ENCODE measurements around the gene KIAA0513.
"Not testable (repeated sequence)": the region's sequence is repeated elsewhere in the genome, so short reads cannot be mapped to it uniquely, and the experiment has no call there.

Gene KIAA0513

DNA sequence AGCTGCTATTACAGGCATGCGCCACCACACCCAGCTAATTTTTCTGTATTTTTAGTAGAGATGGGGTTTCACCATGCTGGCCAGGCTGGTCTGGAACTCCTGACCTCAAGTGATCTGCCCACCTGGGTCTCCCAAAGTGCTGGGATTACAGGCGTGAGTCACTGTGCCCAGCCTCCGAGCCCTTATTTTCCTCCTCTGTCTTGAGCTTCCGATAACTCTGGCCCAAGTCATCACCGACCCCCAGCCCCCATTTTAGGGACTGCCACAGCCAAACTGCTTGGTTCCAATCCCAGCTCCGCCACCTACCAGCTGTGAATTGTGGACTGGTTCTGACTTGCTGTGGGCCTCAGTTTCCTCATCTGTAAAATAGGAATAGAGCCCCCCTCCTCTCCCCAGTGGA, 95.8 kb downstream of the KIAA0513 start:
- DNase-seq = not testable (repeated sequence)

DNA sequence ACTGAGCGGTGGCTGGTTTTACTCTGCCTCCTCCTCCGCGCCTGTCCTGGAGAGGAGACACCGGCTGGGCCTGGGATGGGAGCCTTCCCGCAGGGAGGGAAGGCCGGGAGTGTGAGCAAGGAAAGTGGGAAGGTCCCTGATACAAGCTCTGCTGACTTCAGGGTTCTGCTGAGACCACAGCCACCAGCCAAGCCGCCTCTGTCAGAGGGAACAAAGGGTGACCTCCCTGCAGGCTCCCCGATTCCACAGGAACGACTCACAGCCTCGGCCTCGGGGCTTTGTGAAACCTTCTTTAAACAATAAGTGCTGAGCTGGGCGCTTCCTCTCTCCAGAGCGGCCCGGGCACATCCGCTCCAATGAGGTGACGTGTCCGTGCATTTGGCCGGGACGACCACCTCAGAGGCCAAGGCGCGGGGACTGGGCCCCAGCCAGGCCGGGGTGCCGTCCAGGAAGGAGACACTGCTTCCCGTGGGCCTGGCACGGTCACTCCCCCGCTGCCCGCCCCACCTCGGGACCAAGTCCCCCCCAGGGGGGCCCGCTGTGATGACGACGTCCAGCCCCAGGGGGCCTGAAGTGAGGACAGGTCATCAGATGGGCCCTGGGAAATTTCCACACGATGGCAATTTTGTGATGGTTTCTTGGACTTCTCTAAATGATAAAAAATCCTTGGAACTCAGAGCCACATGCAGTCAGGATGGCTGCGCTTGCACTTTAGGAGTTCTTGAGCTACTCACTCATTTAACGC, 96.5 kb downstream of the KIAA0513 start:
- peak; percentile 66 for DNase-seq

DNA sequence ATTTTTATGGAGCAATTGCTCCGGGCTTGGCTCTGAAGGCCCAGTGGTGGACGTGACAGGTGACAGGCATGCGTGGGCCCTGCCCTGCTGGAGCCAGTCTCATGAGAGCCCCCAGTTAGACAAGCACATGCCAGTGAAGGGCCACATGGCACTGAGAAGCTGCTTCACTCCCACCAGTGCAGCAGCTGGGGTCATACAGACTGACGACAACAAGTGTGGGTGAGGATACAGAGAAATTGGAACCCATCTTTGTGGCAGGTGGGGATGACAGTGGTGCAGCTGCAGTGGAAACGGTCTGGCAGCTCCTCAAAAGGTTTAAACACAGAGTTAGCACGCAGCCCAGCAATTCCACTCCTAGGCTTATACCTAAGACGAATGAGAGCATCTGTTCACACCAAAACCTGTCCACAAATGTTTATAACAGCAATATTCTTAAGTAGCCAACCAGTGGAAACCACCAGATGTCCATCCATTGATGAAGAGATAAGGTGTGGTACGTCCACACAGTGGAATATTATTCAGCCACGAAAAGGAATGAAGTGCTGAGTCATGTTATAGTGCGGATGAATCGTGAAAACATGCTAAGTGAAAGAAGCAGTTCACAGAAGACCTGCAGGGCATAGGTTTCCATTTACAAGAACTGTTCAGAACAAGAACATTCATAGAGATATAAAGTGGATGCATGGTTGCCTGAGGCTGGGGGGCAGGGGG, 97.2 kb downstream of the KIAA0513 start:
- DNase-seq = no peak

DNA sequence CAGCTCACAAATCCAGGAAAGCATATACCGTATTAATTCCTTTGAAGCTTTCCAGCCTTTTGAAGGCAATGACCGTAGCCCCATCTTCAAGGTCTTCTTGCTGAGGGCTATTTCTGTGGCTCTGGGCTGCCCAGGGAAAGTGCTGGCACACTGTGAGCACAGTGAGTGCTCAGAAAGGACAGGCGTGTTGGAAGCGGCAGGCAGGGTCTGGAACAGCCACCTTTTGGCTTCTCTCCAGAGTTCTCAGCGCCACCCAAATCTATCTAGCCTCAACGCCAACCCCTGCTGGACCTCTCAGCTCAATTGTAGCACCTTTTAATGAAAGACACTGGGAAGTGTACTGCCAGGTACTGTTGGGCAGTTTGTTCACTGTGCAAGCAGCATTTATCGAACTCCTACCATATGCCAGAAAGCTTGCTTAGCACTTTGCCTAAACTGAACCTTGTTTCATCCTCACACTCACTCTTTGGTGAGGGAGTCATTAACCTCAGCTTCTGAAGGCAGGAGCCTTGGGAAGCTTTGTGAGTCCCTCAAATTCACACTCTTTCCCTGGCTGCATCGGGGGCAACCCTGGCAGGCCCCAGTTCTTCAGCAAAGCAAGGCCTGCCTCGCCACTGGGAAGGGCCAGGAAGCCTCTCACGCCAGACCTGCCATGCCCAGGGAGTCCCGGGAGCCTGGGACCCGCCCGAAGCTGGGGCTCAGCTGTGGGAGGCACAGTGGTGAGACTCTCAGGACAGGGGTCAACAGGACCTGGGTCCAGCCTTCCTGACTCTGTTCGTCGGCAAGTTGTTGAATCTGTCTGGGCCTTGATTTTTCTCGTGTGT, 98.2 kb downstream of the KIAA0513 start:
- no peak for DNase-seq

DNA sequence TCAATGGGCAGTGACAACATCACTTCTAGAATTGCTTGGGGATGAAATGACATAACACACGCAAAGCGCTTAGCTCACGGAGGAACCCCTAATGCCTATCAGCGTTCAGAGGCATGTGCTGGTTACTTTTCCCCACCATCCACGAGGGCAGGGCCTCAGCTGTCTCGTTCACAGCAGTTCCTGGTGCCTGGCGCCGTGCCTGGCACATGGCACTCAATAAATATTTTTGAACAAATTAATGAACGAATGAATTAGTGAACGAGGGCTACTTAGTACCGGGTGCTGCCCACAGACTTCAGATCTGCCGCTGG, 98.8 kb downstream of the KIAA0513 start:
- DNase-seq = no peak

DNA sequence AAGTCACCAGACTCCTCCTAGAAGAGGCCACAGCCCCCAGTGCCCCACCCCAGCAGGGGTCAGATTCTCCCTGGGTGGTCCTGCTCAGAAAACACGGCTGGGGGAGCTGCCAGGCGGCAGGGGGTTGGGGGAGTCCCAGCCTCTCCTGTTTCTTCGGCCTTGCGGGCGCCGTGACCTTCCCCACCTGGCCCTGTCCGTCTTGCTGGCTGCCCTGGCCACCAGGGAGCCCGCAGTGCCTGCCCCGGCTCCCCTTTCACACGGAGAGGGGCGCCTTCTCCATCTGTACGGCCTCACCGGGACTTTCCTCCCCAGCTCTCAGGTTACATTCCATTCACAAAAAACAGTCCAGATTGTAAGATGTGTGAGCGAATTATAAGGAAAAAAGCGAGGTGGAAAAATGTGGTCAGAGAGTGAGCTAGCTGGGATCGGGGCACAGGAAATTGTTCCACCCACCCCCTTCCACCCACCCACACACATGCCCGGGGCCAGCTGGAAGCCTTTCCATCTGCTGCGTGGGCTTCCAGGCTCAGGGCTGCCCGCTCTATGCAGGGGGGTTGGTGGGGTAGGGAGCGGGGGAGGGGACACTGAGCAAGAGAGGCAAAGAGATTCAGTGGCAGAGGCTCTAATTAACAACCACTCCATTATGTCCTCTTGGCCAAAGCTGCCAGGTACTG, 99.2 kb downstream of the KIAA0513 start:
- peak; percentile 92 for DNase-seq

DNA sequence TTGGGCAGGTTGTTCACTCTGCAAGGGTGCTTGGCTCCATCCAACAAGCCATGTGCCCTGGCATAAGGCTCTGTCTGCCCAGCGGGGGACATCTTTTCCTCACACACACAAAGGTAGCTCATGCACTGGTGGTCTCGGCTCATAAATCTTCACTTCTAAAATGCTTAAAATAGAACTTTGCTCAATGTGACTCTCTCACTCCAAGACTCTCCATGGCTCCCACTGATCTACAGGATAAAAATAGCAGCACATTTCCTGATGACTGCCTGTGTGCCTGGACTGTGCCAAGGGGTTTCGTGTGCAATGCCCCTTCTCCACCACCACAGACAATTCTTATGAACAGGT, 99.8 kb downstream of the KIAA0513 start:
- DNase-seq = no peak

DNA sequence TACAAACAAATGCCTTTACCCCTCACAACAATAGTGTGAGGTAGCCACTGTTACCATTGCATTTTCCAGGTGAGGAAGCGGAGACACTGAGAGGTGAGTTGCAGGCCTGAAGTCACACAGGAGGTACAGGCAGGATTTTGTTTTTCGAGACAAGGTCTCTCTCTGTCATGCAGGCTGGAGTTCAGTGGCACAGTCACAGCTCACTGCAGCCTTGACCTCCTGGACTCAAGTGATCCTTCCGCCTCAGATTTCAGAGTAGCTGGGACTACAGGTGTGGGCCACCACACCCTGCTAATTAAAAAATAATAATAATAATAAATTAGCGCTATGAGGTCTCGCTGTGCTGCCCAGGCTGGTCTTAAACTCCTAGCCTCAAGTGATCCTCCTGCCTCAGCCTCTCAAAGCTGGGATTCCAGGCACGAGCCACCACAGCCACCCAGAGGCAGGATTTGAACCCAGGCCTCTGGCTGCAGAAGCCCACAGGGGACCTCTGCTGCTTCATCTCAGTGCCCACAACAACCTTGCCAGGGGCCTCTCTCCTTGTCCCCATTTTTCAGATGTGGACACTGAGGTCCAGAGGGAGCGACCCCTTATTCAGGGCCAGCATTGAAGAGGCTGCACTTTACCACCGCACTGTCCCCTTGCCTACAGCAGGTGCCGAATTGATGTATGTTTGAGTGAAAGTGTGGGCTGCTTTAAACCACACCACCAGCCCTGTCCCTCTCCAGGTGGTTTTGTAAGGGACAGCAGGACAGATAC, 100.7 kb downstream of the KIAA0513 start:
- no peak for DNase-seq

DNA sequence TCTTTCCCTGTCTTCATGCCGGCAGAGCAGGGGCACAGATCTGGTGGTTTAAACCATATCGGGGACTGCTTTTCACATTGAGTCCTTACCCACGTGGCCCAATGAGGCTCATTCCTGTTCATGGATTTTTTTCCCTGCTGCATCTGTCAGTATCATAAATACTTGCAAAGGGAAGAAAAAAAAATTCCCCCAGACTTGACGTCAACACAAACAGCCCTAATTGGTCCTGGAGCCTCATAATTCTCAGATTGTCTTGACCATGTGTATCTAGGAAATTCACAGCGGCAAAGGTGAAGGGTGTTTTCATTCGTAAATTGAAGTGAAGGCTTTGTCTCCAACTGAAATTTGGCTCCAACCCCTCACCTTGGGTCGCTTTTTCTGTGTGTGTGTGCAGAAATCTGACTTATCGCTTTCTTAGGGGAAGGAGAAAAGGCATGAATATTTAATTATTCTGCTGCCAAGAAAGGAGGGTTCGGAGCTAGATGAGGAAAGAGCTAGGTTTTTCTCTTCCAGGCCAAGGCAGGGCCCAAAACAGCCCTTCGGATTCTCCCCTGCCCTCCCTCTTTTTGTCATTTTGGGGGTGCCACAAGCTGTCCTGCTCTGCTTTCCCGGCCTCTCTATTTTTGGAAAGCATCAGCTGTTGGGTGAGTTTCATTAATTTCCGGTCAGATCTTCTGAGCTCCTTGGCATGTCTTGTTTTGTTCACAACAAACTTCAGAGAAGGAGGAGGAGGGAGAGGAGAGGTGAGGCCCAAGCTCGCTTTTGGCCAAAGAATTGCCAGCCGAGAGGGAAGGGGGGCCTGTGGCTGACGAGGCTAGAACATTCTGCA, 102.5 kb downstream of the KIAA0513 start:
- DNase-seq = no peak

DNA sequence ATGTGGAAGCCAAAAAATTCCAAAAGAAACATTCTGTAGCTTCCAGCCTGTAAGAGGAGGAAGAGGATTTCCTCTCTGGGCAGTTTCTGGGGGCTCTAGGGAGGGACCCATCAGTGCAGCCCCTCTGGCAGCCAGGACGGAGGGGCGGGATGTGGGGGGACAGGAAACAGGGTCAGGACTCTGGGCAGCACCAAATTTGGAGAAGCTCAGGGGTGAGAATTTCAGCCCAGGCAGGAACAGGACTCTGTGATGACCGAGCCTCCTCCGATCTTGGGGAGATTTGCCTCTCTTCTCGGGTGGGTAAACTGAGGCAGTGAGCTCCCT, 103.1 kb downstream of the KIAA0513 start:
- no peak for DNase-seq

DNA sequence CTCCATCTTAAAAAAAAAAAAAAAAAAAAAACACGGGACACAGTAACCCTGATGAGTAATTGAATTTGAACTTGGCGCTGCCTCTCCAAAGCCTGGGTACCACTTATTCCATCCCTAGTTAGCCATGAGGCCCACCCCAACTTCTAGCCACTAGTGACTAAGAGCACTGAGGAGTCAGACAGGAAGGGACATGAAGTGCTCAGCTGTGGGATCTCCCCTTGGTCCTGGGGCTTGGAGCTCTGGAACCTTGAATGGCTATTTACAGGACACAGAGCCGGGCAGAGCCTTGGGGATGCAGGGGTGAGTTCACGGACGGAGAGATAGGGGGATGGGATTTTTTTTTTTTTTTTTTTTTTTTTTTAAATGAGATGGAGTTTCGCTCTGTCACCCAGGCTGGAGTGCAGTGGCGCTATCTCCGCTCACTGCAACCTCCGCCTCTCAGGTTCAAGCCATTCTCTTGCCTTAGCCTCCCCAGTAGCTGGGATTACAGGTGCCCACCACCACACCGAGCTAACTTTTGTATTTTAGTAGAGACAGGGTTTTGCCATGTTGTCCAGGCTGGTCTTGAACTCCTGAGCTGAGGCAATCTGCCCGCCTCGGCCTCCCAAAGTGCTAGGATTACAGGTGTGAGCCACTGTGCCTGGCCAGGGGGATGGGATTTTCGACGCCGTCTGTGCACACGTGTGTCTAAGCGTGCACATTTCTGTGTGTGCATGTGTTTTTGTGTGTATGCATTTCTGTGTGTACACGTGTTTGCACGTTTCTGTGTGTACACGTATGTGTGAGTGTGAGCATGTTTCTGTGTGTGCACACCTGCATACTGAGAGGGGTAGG, 105.1 kb downstream of the KIAA0513 start:
- no peak for DNase-seq

DNA sequence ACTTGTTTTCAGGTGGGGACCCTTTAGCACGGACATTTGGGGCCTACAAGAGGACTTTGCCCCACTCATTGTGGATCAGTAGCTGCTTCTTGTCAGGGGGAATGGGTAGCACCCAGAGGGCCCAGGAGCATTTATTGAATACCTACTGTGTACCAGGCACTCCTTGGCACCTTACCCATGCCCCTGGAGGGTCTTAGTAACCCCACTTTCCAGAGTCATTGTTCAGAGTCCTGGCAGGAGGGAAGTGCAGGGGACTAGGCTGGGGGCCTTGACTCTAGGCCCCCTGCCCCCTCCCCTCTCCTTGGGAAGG, 105.7 kb downstream of the KIAA0513 start:
- no peak for DNase-seq

DNA sequence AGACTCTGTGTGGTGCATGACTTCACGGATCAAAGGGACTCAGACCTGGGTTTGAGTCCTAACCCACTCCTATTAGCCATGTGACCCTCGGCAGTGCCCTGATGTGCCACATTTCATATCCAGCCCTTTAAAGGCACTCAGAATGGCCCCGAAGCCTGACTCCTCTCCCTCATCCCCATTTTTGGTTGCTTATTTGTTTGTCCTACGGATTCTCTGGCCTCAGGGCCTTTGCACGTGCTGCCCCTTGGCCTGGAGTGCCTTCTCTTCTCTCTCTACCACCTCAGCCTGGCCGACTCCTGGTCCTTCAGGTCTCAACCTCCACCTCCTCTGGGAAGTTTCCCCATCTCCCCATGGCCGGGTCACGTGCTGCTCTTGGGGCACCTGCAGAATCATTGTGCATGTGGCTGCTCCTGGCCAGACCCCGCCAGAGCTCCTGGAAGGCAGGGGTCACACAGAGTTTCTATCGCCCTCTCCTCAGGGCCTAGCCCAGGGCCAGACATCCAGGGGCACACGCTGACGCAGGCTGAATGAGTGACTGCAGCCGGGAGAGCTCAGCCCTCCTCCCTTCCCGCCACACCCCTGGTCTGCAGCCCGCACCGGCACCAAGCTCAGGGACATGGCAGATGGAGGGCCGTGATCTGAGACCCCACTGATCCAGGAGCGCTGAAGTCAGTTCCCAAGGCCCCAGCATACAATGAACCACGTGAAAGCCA, 106.6 kb downstream of the KIAA0513 start:
- DNase-seq = no peak

DNA sequence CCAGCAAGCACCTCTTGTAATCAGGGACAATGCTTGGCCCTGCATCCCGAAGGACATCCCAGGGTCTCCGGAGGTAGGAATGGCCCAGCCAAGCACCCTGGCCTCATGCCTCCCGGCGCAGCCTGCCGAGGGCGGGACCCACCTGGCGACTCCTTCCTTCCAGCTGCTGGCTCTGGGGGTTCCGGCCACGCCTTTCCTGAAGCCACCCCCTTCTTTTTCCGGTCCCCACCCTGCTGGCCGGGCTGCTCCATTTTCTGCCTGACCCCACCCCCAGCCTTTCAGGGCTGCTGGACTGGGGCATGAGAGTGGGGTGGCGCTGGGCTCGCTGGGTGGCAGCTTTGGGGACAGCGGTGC, 107.2 kb downstream of the KIAA0513 start:
- peak; percentile 53 for DNase-seq

DNA sequence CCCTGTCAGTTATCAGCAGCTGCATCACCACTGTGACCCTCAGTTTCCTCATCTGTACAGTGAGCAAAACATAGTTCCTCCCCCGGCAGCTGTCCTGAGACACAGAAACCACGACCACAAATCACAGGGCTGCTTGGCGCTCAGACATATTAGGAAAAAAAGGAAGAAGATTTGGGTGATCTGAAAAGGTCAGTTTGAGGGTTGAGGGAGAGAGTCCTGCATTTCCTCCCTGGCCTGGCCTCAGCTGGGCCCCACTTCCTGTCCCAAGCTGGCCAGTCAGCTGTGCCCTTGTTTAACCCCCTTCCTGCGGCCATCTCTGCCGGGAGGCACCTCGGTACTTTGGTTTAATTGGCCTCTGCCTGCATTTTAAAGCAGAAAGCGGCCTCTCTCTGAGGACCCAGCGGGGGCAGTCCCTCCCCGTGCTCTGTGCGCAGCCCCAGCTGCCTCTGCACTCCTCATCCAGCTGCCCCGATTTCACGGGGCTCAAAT, 108.7 kb downstream of the KIAA0513 start:
- peak; percentile 81 for DNase-seq

DNA sequence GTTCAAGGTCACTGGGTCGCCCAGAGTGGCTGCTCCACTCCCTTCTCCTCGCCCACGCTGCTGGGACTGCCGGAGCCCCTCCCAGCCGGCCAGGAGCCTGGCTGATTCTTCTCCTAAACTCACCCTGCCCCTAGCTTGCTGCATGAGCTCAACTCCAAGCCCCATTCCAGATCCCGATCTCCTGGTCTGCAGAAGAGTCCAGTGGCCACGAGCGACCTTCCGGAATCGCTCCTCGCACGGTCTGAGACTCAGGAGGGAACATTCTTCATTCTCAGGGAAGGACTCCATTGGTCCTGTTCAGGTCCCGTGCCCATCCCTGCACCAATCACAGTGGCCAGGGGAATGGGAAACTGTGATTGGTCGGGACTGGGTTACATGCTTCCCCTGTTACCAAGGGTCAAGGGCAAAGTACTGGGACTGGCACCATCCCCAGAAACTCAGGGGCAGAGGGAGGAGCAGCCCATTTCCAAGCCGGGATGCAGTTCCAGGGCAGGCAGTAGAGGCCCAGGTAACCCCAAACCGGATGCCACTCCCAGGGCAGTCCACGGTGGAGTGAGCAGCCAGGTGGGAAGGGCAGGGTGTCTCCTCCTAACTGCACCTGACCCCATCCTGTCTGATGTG, 109.2 kb downstream of the KIAA0513 start:
- peak; percentile 77 for DNase-seq

DNA sequence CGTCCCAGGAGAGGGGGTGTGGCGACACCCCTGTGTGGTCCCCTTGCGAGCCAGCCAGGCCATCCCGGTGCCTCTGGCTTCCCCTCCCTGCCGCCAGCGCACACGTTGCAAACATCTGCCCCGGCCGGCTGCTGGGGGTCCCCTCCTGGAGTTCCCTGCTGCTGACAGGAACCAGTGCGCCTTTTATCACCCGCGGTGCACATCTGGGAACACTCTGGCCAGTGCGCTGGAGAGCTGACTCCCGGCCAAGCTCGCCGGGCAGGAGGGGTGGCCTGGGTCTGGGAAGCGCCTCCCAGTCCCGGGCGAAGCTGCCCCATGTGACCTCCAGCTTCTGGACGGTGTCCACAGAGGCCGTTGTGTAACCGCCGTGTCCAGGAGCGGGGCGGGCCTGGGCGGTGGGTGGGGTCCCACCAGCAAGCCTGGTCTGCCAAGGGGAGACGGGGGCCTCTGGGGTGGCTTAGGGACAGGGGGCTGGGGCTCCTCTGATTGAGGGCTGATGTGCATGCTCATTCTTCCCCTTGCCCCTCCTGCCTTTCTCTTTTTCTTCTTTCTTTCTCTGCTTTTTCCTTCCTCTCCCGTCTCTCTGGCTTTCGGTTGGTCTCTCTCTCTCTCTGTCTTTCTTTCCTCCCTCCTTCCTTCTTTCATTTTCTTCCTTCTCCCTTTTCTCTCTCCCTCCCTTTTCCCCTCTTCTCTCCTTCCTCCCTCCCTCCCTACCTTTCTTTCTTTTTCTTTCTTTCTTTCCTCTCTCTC, 109.9 kb downstream of the KIAA0513 start:
- peak; percentile 94 for DNase-seq

DNA sequence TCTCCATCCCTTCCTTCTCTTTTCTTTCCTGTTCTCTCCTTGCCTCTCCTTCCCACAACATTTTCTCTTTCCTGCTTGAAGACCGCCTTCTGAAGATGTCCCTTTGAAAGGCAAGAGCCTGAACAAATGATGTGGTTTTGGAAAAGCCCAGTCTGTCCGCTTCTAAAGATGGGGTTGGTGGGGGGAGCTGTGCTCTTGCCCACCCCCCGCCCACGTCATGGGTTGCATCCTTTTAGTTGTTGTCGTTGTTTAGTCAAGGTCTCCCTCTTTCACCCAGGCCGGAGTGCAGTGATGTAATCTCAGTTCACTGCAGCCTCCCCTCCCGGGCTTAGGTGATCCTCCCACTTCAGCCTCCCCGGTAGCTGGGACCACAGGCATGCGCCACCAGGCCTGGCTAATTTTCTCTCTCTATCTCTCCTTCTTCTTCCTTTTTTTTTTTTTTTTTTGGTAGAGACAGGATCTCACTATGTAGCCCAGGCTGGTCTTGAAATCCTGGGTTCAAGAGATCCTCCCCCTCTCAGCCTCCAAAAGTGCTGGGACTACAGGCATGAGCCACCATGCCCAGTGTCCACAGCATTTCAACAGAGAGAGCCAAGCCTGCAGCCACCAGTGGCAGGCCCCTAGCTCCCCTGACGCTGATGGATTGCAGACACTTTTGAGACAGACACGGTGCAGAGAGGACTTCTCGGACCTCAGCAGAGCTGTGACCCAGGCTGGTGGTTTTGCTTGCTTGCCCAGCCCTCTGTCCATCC, 110.7 kb downstream of the KIAA0513 start:
- DNase-seq = no peak

Measured in left hindlimb (tissue), 1 donor.